GM18909 (cell line): Measurements from ENCODE around the gene FOXP1.
A peak's percentile ranks its signal among the peaks of the same experiment; 100 is the strongest.

Experiments
- ATAC-seq: cut with Tn5 transposase; IDR thresholded peaks from one replicate; pipeline ENCODE4 v1.9.1; 2021; ENCODE audit warnings: mild to moderate bottlenecking; ENCODE audit not compliant: unreplicated experiment, poor library complexity

FOXP1 gene

GRCh38 chr3:71175691-71176365, 407.7 kb downstream of the FOXP1 start:
- no peak for ATAC-seq

GRCh38 chr3:71172951-71173350, 410.6 kb downstream of the FOXP1 start:
- ATAC-seq: no peak

GRCh38 chr3:71172189-71172588, 411.3 kb downstream of the FOXP1 start:
- no peak for ATAC-seq

GRCh38 chr3:71171247-71171646, 412.3 kb downstream of the FOXP1 start:
- ATAC-seq: no peak

GRCh38 chr3:71168880-71169411, 414.6 kb downstream of the FOXP1 start:
- no peak for ATAC-seq

GRCh38 chr3:71168121-71168721, 415.3 kb downstream of the FOXP1 start:
- no peak for ATAC-seq

- no peak for ATAC-seq
These were observed 416.9 kb downstream of the FOXP1 start for GRCh38 chr3:71166339-71167240.

GRCh38 chr3:71164881-71165280, 418.6 kb downstream of the FOXP1 start:
- no peak for ATAC-seq

GRCh38 chr3:71163198-71163918, 420.2 kb downstream of the FOXP1 start:
- ATAC-seq: no peak

GRCh38 chr3:71162221-71162620, 421.3 kb downstream of the FOXP1 start:
- ATAC-seq: no peak

GRCh38 chr3:71160785-71161546, 422.6 kb downstream of the FOXP1 start:
- ATAC-seq: no peak

- no peak for ATAC-seq
These were observed 427.4 kb downstream of the FOXP1 start for GRCh38 chr3:71156062-71156665.

GRCh38 chr3:71154846-71155245, 428.7 kb downstream of the FOXP1 start:
- ATAC-seq: no peak

GRCh38 chr3:71153713-71154112, 429.8 kb downstream of the FOXP1 start:
- no peak for ATAC-seq

- ATAC-seq: no peak
These were observed 430.6 kb downstream of the FOXP1 start for GRCh38 chr3:71152892-71153265.

GRCh38 chr3:71152039-71152891, 431.3 kb downstream of the FOXP1 start:
- ATAC-seq: no peak

- peak; percentile 50 for ATAC-seq
These were observed 433.3 kb downstream of the FOXP1 start for GRCh38 chr3:71149959-71150954.
